RWPE1 (cell line): Measurements from ENCODE around the gene NUP210.

Experiments used
- CTCF ChIA-PET: fragments of 350-600 bp; sonication (Branson Sonifier 250); formaldehyde crosslinking; extraction: SDS; loops from one replicate; lab custom pipeline; 2021; lab: Yijun Ruan, JAX
- POLR2A ChIA-PET: fragments of 400-600 bp; formaldehyde crosslinking; extraction: SDS; loops from one replicate; lab custom pipeline; 2020; ENCODE audit warnings: antibody characterized with exemption; ENCODE audit not compliant: low non-redundant PET; lab: Yijun Ruan, JAX
- DNase-seq: peaks from one replicate; pipeline ENCODE4 v3.0.0; 2012; ENCODE audit warnings: low spot score
- H3K27ac ChIP-seq: fragments of 450-650 bp; 2 replicates; pipeline ENCODE4 v1.5.1; 2017
- TF ChIP-seq, protein P1 (sequence below): fragments of 450-650 bp; conservative IDR thresholded peaks from 2 replicates; pipeline ENCODE4 v1.5.1; 2017; ENCODE audit warnings: low read depth, mild to moderate bottlenecking

NUP210 gene

DNA sequence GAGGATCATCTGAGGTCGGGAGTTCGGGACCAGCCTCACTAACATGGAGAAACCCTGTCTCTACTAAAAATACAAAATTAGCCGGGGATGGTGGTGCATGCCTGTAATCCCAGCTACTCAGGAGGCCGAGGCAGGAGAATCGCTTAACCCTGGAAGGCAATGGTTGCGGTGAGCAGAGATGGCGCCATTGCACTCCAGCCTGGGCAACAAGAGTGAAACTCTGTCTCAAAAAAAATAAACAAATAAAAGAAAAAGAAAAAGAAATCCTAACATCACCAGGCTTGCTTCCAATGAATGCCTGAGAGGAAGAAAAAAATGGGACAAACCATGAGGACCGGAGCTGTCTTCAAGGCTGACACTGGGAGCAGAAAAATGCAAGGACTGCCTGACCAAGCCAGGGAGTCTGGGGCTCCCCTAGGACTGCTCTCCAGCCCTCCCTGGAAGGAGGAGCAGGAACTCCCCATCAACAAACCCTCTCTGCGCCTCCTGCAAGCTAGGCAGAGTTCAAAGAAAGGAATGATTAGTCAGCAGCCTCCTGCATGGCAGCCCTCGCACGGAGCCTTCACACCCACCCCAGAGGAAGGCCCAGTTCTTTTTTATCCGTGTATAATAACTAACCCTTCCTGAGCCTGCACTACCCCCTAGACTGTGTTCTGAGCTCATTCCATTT is 55.4 kb downstream of the NUP210 start:
- POLR2A ChIA-PET = no interaction called here
- no peak for DNase-seq
- H3K27ac ChIP-seq = no peak overlapping the region
- CTCF ChIA-PET = interaction anchor here (0.6 kb wide), 1 partner anchor 372 kb away, joined by 3 read pairs; no protein-coding TSS in a partner anchor
- TF ChIP-seq, protein P1, sequence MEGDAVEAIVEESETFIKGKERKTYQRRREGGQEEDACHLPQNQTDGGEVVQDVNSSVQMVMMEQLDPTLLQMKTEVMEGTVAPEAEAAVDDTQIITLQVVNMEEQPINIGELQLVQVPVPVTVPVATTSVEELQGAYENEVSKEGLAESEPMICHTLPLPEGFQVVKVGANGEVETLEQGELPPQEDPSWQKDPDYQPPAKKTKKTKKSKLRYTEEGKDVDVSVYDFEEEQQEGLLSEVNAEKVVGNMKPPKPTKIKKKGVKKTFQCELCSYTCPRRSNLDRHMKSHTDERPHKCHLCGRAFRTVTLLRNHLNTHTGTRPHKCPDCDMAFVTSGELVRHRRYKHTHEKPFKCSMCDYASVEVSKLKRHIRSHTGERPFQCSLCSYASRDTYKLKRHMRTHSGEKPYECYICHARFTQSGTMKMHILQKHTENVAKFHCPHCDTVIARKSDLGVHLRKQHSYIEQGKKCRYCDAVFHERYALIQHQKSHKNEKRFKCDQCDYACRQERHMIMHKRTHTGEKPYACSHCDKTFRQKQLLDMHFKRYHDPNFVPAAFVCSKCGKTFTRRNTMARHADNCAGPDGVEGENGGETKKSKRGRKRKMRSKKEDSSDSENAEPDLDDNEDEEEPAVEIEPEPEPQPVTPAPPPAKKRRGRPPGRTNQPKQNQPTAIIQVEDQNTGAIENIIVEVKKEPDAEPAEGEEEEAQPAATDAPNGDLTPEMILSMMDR = no peak

DNA sequence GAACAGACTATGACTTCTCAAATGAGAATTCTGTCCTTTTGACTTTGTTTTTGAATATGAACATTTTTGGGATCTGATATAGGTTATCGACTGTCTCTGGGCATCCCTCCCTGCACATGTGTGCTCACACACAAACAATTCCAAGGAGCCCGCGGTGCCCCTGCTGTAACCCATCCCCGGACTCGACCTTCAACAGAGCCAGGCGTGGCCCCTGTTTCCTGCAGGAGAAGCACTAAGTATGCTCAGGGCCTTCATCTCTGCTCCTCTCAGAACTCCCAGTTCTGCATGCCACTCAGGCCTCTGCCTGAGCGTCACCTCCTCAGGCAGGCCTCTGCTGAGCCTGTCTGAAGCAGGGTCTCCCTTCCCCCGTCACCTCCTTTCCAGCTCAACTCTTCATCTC is 57.6 kb downstream of the NUP210 start:
- no peak for DNase-seq
- ChIA-PET POLR2A (no interaction called here), CTCF (no interaction called here)
- TF ChIP-seq, protein P1 = no peak
- H3K27ac ChIP-seq = no peak overlapping the region

DNA sequence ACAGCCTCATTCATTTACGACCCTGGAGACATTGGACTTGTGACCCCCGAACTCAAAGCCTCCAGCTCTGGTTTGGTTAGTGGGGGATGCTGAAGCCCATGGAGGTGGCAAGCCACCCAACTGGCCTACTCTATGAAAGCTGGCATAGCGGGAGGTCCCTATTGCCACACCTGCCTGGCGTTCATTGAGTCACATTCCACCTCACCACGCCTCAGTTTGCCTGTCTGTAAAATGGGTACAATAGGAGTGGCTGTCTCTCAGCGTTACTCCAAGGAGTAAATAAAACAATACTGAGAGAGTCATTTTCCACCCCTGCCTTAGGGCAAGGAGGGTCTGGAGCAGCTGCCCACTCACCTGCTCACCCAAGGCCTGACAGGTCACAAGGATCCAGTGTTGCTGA is 60.2 kb downstream of the NUP210 start:
- DNase-seq = no peak
- POLR2A ChIA-PET = no interaction called here
- H3K27ac ChIP-seq = no peak overlapping the region
- CTCF ChIA-PET = interaction anchor here (0.6 kb wide), 1 partner anchor 135 kb away, joined by 5 read pairs; no protein-coding TSS in a partner anchor
- TF ChIP-seq, protein P1 = no peak

DNA sequence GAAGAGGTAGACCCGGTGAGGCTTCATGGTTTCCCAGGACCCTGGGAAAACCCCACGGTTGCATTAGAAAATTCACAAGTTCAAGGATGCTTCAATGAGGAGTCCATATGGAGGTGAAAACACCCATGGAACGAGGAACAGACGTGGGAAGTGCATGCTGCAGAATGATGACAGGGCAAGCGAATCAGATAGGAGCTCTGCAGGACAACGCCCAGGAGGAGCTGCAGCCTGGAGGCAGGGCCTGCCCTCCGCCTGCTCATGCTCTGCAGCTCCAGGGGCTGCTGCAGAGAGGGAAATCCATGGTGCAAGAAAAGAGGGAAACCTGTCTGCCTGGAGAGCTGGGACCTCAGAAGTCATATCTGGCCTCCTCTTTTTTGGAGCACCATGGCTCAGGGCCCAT is 61.5 kb downstream of the NUP210 start:
- TF ChIP-seq, protein P1 = no peak
- H3K27ac ChIP-seq = no peak overlapping the region
- no peak for DNase-seq
- POLR2A ChIA-PET = no interaction called here
- CTCF ChIA-PET = interaction anchor here (0.6 kb wide), 1 partner anchor 166 kb away, joined by 5 read pairs; no protein-coding TSS in a partner anchor

DNA sequence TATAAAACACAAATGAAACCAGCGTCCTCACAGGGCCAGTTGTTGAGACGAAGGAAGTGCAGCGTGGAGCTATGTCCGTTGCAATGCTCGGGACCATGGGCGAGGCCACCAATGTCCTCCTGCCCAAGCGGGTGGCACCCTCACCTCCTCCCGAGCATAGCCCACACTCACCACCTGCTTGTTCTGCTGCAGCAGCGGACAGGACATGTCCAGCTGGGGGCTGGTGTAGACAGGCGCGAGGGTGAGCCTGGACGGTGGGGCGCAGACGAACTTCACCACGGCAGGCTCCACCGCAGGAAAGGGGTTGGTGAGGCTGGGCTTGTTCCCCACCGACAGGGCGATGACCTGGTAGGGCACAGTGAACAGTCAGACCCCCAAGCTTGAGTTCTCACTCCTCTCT is 62.1 kb downstream of the NUP210 start:
- CTCF ChIA-PET = no interaction called here
- no peak for DNase-seq
- TF ChIP-seq, protein P1 = no peak
- POLR2A ChIA-PET = no interaction called here
- no peak overlapping the region for H3K27ac ChIP-seq

DNA sequence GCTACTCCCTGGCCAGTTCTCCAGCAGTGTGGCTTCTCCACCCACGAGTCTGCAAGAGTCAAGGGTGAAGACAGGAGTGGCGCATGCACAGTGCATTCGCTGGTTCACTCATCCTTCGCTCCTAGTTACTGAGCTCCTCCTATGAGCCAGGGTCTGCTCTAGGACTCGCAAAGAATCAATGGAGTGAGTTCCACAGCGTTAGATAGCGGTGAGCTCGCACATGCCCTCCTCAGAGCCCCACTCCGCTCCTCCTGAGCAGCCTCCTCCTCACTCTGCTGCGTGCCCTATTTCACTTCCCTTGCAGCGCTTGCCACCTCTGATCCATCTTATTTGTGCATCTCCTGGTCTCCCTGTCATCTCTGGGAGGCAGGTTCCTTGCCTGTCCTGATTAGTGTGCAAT is 63.0 kb downstream of the NUP210 start:
- DNase-seq = no peak
- CTCF ChIA-PET = no interaction called here
- POLR2A ChIA-PET = no interaction called here
- TF ChIP-seq, protein P1 = no peak
- no peak overlapping the region for H3K27ac ChIP-seq
